GM18499 (cell line): Measurements from ENCODE around the gene PLXNA4.

ENCODE experiments used
- ATAC-seq: cut with Tn5 transposase; IDR thresholded peaks from one replicate; pipeline ENCODE4 v1.9.1; 2021; ENCODE audit warnings: moderate number of reproducible peaks; ENCODE audit not compliant: insufficient read depth, unreplicated experiment

Gene PLXNA4

DNA sequence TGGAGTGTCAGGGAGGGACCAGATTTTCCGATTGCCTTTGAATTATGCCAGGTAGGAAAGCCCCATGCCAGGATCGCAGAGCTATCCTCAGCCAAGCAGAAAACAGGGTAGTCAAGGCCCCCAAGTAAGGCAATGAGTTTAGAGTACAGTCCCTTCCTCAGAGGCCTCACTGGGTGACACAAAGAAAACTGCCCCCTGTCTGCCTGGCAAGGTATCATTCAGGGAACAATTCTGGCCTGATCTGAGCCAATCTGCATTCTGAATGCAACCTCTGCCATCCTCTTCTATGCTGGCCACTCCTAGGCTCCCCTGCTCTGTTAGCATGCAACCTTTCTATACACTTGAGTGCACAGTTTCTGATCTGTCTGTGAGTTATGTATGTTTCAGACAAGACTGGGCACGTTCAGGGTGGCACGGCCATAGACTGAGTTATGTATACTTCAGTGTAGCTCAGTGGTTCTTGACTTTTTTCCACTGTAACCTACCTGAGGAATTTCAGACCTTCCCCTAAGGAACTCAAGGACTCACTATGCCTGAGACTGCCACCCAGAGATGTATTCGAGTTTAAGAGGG is 336.8 kb downstream of the PLXNA4 start:
- no peak for ATAC-seq

DNA sequence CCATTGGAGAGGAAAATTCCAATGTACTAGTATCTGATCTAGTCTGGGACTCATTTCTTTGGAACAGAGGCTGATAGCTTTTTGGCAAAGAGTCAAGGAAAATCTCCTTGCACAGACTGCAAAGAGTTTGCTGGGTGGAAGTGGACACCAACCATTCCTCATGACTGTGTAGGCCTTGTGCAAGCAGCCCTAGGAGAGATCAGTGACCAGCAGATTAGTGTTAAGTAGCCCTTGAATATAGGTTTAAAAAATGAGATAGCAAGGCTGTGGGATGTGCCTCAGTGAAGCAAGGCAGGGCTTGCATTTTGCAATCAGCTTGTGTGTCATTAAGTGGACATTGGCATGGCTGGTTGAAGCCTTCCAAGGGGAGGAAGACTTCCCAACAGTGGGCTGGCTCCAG is 341.6 kb downstream of the PLXNA4 start:
- ATAC-seq = no peak

DNA sequence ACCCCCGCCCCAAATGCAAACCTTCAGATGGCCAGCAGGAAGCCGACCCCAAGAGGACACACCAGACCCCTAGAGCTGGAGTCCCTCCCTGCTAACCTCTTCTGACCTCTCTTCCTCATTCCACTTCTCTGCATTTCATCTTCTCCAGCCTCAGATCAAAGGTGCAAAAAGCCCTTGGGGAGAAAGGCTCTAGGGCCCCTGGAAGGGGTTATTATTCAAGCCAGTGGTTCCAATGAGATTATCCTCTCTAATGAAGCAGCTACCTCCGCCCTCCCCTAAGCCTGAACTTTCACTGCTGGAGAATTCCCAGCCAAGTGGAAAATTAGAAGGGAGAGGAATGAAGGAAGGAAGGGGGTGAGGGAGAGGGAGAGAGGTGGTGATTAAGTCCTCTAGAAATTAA is 343.9 kb downstream of the PLXNA4 start:
- no peak for ATAC-seq

DNA sequence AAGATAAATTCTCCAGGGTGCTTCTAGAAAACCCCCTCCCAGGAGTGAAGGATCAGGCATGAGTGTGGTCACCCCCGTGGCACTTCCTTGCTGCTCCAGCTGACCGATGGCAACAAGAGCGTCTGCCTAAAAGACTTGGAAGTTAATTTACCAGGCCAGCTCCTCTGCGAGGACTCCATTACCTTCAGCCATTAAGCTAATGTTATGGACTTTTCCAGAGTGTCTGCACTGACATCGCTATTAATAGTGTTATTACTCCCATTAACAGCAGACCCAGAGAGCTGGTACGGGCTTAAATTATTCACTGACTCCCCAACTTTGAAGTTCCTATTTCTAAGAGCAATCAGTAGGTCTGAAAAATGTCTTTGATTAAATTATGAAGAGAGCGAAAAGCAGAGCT is 345.8 kb downstream of the PLXNA4 start:
- ATAC-seq = no peak

DNA sequence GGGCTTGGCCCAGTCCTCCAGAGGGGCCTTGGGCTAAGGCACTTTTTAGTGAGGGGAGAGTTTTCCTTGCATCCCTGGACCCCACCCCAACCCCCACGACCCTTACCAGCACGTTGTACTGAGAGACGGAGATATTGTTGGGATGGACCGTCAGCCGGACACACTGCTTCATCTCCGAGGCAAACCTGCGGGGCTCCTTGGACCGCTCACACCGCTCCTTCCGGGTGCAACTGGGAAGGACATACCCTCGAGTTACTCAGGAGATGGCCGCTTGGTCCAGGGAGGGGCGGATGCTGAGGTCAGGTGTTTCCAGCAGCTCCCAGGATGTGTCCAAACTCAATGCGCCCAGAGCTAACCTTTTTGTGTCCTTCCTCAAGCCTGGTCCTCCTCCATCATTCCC is 348.0 kb downstream of the PLXNA4 start:
- ATAC-seq = no peak

DNA sequence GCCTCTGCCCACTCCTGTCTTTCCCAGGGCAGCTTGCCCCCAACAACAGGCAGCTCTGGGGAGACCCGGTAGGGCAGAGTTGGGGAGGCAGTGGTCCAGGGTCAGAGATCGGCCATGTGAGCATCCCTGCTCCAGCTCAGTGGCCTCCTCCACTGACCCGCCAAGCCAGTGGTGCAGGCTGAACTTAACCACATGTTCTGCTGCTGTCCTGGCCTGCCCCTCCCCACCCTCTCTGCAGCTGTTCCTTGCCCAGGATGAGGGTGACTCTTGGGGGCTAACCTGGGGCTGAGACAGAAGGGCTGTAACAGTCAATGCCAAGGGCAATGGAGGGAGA is 349.3 kb downstream of the PLXNA4 start:
- ATAC-seq = no peak

GRCh38 chr7:132226046-132226956 is 350.0 kb downstream of the PLXNA4 start:
- ATAC-seq = no peak

DNA sequence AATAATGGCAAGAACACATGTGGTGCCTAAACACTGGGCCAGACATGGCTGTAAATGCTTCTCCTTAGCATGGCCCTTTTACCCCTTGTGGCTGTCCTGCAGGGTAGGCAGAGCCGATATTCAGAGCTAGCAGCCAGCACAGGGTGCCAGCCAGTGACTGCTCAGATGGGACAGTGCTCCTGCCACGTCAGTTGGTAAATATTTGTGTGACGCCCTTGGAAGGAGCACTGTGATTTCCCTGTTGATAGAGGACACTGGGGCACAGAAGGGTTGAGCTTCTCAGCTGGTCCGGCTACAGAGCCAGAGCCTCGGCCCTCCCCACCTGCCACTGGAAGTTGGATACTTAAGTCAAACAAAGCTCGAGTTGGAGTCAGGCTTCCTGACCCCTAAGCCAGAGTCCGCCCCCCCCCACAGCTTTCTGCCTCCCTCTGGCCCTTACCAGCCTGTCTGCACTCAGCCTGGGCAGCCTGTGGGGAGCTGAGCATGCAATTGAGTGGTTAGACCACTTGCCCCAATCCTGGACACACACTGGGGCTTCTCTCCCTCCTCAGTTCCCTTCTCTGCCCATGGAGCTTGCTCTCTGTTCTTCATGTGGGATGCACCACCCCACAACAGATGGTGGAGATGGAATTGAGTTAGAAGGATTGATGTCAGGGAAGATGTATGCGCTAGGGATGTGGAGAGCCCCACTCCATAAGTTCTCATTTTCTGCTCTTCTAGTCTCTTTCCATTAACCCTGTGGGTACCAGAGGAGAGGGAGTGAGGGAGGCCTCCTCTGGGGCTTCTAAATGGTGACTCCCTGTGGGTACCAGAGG is 350.8 kb downstream of the PLXNA4 start:
- ATAC-seq = no peak

DNA sequence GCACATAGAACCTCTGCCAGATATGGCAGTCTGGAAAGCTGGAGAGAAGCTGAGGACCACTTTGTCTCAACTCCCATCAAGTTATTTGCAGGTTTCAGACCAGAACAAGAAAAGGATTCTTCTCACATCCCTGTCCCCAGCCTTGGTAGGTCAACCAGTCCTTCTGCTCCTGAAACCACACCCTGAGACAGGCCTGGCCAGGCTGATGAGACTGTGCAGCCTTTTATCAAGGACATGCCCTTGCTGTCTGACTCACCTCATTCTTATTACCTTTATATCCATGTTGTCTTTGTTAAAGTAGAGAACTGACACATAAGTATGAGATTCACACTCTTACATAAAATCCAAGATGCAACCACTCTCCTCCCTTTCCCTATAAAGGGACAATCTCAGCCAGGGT is 354.9 kb downstream of the PLXNA4 start:
- ATAC-seq = no peak

DNA sequence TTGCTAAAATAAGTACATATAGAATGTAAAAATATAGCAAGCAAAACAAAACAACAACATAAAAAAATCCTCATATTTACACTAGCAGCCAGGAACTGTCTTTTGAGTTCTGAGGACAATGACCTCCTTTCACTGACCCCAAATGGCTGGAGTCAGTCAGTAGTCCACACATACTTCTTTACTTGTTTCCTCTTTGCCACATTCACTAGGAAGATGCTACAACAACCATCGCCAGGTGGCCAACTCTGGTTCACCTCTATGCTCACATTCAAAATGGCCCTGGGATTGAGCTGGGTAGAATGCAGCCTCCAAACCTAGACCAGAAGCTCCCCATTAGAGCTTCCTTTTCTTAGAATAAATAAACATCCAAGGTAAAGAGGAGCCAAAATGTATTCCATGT is 356.2 kb downstream of the PLXNA4 start:
- ATAC-seq = no peak

- ATAC-seq = no peak
Observed at GRCh38 chr7:132218876-132219275, 357.4 kb downstream of the PLXNA4 start.

- ATAC-seq = no peak
Observed at GRCh38 chr7:132216847-132217525, 359.3 kb downstream of the PLXNA4 start.

DNA sequence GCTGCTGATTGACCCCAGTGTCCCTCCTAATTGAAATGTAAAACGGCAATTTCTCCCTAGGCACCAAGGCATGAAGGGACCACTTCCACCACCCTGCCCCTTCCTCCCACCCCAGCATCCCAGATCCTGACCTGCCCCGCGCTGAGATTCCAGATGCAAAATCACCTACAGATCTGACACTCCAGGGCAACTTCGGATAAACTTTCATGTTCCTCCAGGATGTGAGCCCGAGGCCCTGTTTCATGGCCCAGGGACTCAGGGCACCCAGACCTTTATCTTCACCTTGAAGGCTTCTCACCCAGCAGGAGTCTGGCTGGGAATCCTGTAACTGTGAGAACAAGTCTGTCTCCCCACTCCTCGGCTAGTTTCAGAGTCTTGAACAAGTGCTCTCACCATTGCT is 361.8 kb downstream of the PLXNA4 start:
- no peak for ATAC-seq

DNA sequence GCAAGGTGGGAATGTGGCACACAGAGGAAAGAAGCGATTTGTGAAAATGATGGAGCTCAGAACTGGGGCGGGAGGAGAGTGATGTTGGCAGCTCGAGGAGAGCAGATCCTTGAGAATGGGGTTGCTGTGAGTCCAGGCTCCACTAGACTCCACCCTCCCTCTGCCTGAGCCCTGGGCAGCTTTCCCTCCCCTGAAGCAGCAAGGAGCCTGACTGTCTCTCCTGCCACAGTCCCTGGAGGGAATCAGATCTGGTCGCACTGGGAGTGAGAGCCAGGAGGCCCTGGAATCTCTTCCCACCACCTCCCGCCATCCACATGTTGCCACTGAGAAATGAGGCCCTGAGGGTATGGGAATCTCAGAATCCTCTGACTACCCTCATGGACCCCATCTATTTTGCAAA is 362.7 kb downstream of the PLXNA4 start:
- ATAC-seq = no peak

- no peak for ATAC-seq
Observed at GRCh38 chr7:132211971-132212370, 364.3 kb downstream of the PLXNA4 start.

DNA sequence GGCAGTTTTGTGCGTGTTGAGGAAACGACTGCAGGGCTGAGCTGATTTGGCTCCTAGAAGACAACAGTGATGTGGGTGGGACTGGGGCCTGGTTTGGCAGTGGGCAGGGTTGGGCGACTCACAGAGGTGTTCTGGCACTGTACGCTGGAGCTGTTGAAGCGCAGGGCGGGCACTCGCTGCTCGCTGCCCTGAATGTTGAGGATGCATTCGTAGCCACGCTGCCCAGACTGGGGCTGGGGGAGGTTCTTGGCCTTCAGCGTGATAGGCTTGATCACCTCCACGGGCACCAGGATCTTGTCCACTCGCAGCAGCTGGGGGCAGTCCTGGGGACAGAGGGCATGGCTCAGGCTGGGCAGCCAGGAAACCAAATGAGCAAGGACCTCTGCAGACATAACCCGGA is 365.4 kb downstream of the PLXNA4 start:
- ATAC-seq = no peak

GRCh38 chr7:132207782-132208181 is 368.5 kb downstream of the PLXNA4 start:
- no peak for ATAC-seq

- ATAC-seq = no peak
Observed at GRCh38 chr7:132207211-132207610, 369.1 kb downstream of the PLXNA4 start.

- ATAC-seq = no peak
Observed at GRCh38 chr7:132206594-132206993, 369.7 kb downstream of the PLXNA4 start.

DNA sequence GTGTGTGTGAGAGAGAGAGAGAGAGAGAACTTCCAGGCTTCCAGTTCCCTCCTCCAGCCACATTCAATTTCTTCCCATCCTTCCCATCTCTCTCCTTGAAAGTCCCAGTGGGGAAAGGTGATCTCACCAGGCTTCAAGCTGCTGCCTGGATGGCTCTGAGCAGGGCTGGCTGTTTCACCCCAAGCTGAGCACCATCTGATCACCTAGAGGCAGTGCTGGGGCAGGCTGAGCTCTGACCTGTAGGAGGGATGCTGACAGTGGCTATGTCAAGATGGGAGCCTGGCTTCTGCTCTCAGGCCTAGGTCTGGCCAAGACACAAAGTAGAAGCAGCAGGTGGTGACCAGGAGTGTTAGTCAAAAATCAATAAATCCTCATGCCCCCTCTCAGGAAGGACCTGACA is 370.8 kb downstream of the PLXNA4 start:
- no peak for ATAC-seq

DNA sequence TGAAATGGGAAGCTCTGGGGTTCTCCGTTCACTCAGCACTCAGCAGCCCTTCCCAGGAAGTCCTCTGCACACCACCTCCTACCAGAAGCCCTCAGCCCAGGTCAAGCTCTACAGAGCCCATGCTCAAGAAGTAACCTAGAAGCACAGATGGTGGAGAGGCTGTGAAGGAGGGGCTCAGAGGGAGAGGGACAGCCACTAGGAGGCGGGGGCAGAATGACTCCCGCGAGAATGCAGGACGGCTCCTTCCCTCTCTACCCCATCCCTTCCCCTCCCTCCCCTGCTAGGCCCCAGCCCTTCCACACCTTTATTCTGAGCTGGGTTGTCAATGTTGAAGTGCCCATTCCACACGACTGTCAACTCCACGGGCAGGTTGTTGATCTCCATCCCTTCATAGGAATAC is 373.2 kb downstream of the PLXNA4 start:
- no peak for ATAC-seq
